Panc1 (cell line): ENCODE data around the gene RNASEH1.

Source experiments
- CTCF ChIP-seq: fragments of 450-650 bp; IDR thresholded peaks from 2 replicates; pipeline ENCODE4 v1.5.1; 2017; ENCODE audit warnings: mild to moderate bottlenecking
- POLR2AphosphoS5 ChIP-seq: IDR thresholded peaks from 2 replicates; pipeline ENCODE4 v1.6.1; 2012; ENCODE audit warnings: mild to moderate bottlenecking, low read depth, low read length, moderate library complexity
- TCF7L2 ChIP-seq: IDR thresholded peaks from 2 replicates; pipeline ENCODE4 v1.6.1; 2011; ENCODE audit warnings: mild to moderate bottlenecking, low read depth, low read length, inconsistent platforms

GRCh38 chr2:3601561-3602271, 43.6 kb upstream of the RNASEH1 start:
- TF ChIP-seq CTCF (no peak), TCF7L2 (no peak), POLR2AphosphoS5 (no peak)
